Measurements from ENCODE around the gene COMT. TPM values are rescaled to one million over a fixed set of nuclear protein-coding genes. Genes with fewer than 3 reads are reported as not detected.

The COMT gene
- total RNA-seq, 4 donors from 2014 or later: 166 to 214 (median 180) TPM

GRCh38 chr22:19964701-19965386, 23.3 kb downstream of the COMT start:
- ATAC-seq (ENCODE audit: low FRiP score) (no peak), DNase-seq (ENCODE audit: low spot score) (no peak)
- no peak for TF ChIP-seq CTCF (IDR thresholded peaks at IDR 0.05)

GRCh38 chr22:19965771-19966709, 24.5 kb downstream of the COMT start:
- ATAC-seq (ENCODE audit: low FRiP score) (no peak), DNase-seq (ENCODE audit: low spot score) (no peak)
- TF ChIP-seq CTCF (IDR thresholded peaks at IDR 0.05): no peak

- ATAC-seq (ENCODE audit: low FRiP score) (no peak), DNase-seq (ENCODE audit: low spot score) (no peak)
- no peak for TF ChIP-seq CTCF (IDR thresholded peaks at IDR 0.05)
Measured at GRCh38 chr22:19966908-19967750, 25.6 kb downstream of the COMT start.

DNA sequence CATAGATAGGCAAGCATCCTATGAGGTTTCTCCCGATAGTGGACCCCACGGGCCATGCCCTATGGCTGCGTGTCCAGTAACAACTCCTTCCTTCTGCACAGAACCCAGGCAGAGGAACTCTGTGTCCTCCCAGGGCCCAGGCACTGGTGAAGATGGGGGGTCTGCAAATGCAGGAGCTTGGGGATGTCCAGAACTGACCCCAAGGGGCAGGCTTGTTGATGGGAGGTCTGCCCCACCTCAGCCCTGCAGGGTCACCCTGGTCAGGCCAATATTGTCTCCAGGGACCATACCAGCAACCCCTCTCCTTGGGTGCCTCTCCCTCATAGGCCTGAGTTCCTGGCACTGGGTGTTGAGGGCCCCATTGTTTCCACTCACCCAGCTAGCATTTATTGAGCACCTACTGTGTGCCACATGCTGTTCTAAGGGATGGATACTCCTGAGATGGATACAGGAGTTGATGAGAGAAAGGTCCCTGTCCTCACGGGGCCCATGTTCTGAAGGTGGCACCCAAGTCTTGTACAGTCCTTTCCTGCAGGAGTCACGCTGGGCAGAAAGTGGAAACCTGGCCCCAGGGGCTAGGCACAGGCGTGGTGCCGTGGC, 26.4 kb downstream of the COMT start:
- DNase-seq (ENCODE audit: low spot score) (no peak), ATAC-seq (ENCODE audit: low FRiP score) (no peak)
- no peak for TF ChIP-seq CTCF (IDR thresholded peaks at IDR 0.05)

- DNase-seq (ENCODE audit: low spot score) (no peak), ATAC-seq (ENCODE audit: low FRiP score) (no peak)
- no peak for TF ChIP-seq CTCF (IDR thresholded peaks at IDR 0.05)
Measured at GRCh38 chr22:19968450-19968891, 26.9 kb downstream of the COMT start.

- no peak for TF ChIP-seq CTCF (IDR thresholded peaks at IDR 0.05)
- no peak for ATAC-seq (ENCODE audit: low FRiP score)
- no peak for DNase-seq (ENCODE audit: low spot score)
Measured at GRCh38 chr22:19969141-19969928, 27.8 kb downstream of the COMT start.
